ENCODE measurements around the gene CHIC1.
"Not testable (repeated sequence)": the region's sequence is repeated elsewhere in the genome, so short reads cannot be mapped to it uniquely, and the experiment has no call there.

The CHIC1 gene

DNA sequence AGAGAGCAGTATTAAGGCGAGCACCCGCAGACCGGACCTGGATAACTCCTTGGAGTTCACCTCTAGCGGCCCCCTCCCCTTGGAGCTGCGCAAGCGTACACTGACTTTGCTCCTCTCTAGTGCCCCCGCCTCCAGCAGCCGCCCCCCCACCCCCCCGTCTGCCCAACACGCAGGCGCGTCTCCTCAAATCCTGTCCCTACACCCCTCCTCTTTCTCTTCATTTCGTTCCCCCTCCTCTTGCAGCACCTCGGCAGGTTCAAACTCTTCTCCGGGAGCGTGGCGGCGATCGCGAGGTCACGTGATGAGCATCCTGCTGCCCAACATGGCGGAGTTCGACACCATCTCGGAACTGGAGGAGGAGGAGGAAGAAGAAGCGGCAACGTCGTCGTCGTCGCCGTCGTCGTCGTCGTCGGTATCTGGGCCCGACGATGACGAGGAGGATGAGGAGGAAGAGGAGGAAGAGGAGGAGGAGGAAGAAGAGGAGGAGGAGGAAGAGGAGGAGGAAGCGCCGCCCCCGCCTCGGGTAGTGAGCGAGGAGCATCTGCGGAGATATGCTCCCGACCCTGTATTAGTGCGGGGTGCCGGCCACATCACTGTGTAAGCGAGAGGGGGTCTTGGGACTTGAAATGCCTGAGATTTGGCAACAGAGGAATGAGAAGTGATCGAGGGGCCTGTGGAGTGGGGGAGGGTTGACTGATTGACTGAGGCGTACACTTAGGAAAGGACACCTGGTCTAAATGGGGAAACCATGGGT is at the start of gene CHIC1:
CHIC1 (plus strand) TSS at position 214 of the 754 bp plus-strand sequence; CDS start at position 302, 88 bp downstream.
- peak in 53 of 56 donors; percentile 0 to 79 (median 41) for DNase-seq

DNA sequence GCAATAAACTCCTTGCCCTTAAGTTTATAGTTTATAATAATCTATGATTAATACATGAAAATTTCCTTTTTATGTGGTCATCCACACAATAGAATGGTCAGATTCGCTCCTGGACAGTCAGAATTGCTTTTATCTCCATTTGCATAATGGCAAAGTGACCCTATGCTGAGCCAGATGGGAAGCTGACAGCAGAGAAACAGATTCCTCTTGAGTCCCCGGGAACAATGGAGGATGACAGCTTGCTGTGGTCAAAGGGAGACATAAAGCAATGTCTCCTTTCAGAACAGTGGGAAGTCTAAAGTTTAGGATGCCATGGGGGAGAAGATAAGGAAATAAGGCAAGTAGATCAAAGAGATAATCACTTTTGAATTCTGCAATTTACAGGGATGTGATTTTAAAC is 40.2 kb upstream of the CHIC1 start:
- not testable (repeated sequence) for DNase-seq

DNA sequence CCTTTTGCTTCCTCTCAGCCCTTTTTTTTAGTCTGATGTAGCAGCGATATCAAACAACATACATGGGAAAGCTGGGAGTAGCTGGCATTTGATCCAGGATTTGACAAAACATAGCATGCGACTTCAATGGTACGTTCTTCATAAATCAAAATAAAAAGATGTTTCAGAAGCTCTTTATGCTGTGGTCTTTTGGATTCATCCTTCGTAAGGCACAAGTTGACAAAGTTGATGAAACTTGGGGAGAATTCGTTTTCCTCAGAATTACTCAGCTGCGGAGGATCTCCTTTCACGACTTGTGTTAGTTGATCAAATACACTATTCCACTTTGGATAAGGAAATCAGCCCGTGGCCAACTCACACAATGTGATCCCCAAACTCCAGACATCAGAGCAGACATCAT is 38.1 kb upstream of the CHIC1 start:
- no peak for DNase-seq

DNA sequence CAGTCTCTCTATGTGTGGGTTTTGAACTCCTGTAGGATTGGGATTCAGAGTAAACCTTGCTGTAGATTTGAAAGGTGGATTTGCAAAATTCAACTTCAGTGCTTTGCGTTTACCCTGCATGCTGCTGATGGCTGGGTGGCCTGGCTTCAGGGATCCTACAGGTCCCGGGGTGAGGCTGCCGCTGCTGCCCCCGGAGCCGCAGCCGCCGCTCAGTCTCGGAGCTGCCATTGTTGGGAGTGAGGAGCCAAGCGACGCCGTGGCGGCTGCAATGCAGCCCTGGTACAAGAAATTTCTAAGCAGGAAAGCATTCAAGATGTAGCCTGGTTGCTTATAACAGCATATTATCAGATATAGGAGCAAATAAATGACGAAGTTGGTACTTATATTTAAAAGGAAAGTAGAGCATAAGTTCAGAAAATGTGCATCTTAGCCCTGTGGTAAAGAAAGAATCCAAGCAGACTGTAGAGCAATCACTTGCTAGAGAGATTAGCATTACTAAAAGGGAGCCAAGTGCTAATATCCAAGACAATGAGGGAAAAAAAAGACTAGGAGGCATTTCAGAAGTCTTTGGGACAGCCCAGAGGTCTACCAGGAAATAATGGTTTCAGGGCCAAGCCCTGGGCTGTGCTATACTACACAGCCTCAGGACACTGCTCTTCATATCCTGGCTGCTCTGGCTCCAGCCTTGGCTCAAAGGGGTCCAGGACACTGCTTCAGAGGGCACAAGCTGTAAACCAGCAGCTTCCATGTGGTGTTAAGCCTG is 36.9 kb upstream of the CHIC1 start:
- DNase-seq: no peak

DNA sequence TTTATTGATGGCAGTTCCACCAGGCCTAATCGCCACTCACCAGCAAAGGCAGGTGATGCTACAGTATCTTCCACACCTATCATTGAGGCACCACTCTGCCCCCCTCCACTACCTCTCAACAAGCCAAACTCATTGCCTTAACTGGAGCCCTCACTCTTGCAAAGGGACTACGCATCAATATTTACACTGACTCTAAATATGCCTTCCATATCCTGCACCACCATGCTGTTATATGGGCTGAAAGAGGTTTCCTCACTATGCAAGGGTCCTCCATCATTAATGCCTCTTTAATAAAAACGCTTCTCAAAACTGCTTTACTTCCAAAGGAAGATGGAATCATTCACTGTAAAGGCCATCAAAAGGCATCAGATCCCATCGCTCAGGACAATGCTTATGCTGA is 31.3 kb upstream of the CHIC1 start:
- DNase-seq: not testable (repeated sequence)

DNA sequence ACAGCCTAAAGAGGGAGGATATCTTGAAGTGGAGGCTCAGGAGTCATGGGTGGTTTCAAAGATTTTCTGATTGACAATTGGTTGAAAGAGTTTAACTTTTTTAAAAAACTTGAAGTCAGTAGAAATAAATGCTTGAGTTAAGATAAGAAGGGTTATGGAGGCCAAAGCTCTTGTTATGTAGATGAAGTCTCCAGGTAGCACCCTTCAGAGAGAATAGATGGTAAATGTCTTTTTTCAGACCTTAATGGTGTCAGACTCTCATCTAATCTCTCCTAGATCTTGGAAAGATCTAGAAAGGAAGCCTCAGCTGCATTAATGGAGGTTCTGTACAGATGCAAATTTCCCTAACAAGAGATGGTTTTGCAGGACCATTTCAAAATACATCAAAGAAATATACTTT is 6.8 kb upstream of the CHIC1 start:
- DNase-seq: no peak

DNA sequence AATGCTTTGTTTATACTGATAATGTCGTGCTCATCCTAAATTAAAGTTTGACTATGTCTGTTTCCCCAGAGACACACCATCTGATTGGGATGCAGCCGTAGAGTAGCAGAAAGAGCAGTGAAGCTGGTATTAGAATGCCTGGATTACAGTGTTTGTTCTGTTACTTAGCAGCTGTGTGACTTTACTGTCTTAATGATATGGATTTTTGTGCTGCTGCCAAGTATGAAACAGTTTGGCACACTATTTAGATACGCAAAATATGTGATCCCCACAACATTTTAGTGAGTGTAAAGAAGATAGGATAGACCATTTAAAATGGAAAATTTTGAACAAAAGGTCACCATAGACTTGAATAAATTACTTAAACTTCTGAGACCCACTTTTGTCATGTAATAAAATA is 1.2 kb upstream of the CHIC1 start:
- no peak for DNase-seq

DNA sequence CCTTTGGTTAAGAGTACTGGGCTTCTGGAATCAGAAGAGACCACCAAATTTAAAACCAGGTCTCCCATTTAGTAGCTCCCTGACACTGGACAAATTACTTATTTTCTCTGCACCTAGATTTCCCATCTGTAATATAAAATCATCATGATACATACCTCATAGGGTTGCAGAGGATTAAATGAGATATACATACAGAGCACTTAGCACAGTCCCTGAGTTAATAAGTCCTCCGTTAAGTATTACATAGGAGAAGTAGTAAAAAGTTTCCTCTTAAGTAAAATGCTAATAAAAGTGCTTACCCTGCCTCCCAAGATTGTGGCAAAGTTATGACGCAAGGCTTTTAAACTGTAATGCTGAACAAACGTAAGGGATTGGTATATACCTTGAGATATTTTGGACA is 539 bp upstream of the CHIC1 start:
- DNase-seq: no peak

DNA sequence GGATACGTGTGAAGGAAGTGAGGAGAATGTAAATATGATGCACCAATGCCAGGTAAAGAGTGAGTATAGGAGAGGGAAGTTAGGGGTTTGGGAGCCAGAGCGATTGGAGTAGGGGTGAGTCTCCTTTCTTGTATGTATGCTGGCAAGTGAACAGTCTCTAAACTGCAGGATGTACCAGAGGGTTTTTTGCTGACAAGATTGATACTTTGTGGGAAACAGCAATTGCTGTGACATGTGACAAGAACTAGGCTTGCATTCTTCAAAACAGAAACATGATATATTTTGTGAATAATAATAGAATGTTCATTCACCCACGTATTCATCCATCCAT is 706 bp downstream of the CHIC1 start:
- peak in 5 of 56 donors; percentile 3 to 57 (median 16) for DNase-seq

DNA sequence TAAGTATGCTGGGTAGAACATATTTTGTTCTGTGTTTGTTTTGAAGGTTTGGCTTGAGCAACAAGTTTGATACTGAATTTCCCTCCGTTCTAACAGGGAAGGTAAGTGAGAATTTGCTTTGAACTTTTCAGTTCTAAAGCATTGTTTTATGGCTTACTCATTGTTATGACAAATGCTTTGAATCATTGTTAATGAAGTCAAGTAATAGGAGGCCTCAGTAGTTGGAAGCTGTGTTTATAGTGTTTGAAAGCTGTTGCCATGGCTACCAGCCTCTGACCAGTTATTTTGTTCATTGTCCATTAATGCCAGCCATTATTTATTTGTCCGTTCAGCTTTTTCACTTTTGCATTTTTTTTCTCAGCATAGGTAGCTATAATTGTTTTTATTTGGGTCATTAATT is 14.4 kb downstream of the CHIC1 start:
- peak in 4 of 56 donors; percentile 0 to 1 (median 0) for DNase-seq

DNA sequence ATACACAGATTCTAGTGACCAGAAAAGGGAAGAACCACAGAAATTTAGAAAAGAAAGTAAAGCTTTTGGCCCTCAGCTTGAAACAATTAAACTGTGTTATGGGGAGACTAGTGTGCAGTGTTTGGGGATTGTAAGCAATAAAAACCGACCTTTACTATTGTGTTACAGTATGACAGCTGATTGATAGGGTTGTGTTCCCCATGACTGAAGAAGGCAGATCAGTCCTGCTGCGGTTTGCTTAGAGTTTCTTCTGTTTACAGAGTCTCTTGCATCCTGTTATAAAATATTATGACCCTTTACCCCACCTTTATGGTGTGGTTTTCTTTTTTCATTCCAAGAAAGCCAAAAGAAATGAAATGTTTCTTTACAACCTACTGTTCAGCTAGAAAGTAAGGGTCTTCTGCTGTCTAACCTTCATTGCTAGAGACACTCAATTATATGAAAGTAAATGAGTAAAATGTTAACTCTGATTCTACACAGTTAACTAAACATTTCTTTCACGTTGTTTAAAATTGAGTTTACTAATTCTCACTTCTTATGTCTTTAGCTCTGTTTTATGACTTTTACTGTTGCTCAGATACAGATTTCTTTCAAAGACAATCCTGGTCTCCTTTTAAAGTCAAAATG is 18.1 kb downstream of the CHIC1 start:
- no peak for DNase-seq

DNA sequence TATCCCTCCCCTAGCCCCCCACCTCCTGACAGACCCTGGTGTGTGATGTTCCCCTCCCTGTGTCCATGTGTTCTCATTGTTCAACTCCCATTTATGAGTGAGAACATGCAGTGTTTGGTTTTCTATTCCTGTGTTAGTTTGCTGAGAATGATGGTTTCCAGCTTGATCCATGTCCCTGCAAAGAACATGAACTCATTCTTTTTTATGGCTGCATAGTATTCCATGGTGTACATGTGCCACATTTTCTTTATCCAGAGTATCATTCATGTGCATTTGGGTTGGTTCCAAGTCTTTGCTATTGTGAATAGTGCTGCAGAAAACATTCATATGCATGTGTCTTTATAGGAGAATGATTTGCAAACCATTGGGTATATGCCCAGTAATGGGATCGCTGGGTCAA is 34.8 kb downstream of the CHIC1 start:
- DNase-seq: not testable (repeated sequence)

DNA sequence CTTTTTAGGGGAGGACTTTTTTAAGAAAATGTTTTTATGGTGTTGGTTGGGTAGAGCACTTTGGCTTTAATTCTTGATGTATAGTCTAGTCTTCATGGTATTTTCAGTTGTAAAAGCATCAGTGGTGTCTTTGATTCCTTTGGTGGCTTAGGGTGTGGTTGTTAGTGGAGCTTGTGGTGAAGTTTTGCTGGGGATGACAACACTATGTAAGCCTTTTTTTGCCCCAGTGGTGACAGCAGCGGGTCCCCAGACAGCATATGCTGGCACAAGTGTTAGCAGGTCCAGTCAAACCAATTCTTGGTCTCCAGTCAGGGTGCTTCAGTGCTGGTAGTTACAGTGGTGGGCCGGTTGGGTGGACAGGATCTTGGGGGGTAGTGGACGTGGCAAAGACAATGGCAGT is 52.0 kb downstream of the CHIC1 start:
- no peak for DNase-seq

DNA sequence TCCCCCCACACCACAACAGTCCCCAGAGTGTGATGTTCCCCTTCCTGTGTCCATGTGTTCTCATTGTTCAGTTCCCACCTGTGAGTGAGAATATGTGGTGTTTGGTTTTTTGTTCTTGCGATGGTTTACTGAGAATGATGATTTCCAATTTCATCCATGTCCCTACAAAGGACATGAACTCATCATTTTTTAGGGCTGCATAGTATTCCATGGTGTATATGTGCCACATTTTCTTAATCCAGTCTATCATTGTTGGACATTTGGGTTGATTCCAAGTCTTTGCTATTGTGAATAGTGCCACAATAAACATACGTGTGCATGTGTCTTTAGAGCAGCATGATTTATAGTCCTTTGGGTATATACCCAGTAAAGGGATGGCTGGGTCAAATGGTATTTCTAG is 78.7 kb downstream of the CHIC1 start:
- not testable (repeated sequence) for DNase-seq

DNA sequence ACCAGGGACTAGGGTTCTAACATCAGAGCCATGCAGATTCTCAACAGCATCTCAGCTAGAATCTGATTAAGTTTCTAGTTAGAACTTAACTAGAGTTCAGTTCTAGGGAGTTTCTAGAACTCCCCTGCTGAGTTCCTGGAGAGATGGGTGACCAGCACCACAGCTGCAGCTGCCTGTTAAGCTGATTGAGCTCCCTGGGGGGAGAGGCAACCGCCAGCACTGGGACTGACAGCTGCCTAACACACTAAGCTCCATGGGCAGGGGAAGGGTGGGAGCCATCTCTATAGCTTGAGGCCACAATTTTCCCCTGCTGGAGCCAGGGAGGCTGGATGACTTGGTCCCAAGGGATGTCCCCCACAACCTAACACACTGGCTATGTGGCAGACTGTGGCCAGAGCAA is 84.2 kb downstream of the CHIC1 start:
- DNase-seq: no peak

DNA sequence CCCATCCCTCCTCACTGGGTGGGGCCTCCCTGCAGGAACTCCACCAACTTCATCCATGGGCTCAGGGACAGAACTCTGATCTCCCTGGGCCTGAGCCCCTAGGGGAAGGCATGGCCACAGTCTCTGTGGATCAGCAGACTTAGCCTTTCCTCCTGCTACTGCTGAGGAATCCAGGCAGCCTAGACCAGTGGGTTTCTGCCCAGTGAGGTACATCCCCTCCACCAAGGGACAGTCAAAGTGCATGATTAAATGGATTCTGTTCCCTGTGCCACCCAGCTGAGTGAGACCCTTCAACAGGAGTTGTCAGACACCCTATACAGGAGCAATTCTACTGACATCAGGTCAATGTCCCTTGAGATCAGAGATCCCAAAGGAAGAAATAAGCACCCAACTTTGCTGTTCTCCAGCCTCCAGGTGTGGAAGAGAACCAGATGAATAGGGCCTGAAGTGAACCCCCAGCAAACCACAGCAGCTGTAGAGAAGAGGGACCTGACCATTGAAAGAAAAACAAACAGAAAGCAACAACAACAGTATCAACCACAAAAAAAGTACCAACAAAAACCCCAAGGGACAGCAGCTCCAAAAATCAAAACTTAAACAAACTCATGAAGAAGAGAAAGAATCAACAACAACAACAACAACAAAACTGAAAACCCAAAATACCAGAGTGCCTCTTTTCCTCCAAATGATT is 84.8 kb downstream of the CHIC1 start:
- DNase-seq: no peak

DNA sequence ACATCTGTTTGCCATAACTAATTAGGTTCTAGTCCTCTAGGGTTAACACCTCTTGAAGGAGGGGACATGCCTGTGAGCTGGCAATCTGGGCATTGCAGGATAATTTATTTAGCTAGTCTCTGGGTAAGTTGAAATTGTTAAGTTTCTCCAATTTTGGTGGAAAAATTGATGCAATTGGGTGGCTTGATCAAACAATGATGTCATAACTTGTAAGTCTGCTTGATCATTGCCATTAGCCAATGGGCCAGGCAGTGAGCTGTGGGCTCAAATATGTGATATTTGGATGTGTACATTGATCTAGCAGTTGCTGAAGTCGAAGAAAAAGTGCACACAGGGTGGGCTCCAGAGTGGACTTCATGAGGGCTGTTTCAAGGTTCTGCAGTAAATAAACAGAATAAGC is 98.3 kb downstream of the CHIC1 start:
- DNase-seq: not testable (repeated sequence)

DNA sequence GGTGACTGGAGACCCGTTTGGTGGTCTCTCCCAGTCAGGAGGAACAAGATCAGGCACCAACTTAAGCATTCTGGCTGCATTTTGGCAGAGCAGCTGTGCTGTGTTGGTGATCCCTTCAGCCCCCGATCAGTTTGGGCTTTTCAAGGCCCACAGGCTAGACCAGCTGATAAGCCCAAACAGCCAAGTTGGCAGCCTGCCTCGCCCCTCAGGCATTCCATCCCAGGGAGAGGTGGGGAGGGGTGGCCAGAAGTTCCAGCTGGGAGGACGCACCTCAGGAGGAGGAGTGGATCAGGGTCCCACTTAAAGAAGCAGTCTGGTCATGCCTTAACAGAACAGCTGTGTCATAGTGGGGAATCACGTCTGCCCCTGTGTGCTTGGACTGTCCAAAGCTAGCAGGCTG is 105.8 kb downstream of the CHIC1 start:
- no peak for DNase-seq

DNA sequence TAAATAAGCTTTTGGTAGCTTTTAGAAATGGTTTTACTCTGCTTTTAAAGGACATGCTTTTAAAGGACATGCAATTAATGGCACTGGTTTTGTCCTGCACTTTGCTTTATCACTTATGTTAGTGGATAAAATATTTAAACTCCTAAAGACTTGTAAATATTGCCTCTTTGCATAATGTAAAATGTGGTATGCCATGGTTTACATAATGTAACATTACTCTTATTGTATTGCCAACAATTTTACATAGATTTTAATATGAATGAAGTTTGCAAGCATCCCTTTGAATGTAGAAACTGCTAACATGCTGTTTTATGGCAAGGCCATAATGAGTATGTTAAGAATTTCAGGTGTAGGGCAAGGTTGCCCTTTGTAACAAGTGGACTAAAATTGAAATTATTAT is 118.4 kb downstream of the CHIC1 start:
- no peak for DNase-seq

DNA sequence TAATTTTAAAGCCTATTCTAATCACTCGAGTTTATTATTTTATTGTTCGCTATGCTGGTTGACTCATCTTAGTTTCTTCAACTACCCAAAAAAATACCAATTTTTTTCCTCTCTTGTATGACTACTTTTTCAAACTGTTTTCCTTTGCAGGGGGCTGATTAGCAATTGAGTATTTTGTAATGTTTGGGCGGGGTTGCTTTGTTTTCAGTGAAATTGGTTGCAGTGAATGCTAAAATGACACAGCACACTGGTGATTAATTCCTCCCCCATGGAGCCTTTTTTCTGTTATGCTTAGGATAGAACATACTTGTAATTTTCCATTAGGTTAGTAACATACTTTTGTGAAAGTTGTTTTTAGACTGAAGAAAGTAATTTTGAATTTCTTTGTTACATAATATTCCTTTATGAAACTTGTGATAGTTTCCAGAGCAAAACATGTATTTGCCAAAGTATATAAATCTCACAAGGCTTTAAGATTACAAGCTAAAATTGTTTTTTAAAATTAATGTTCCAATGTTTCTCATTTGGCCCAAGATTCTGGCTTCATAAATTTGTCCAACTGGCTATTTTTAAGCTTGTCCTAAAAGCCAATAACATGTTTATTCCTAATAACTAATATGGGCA is 120.4 kb downstream of the CHIC1 start:
- DNase-seq: no peak

DNA sequence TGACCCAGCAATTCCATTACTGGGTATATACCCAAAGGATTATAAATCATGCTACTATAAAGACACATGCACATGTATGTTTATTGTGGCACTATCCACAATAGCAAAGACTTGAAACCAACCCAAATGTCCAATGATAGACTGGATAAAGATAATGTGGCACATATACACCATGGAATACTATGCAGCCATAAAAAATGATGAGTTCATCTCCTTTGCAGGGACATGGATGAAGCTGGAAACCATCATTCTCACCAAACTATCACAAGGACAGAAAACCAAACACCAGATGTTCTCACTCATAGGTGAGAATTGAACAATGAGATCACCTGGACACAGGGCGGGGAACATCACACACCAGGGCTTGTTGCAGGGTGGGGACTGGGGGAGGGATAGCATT is 144.0 kb downstream of the CHIC1 start:
- DNase-seq: not testable (repeated sequence)
